Measurements from ENCODE around the gene SLC18A3.

SLC18A3 gene

GRCh38 chr10:49610114-49610457 is at the start of gene SLC18A3:
SLC18A3 (plus strand) TSS chr10:49610310; CDS start chr10:49610741, 431 bp downstream.
- DNase-seq (ENCODE audit: low read depth in 2 of 2, low spot score in 1 of 2): no peak

GRCh38 chr10:49560526-49560925 is 49.6 kb upstream of the SLC18A3 start:
- no peak for DNase-seq (ENCODE audit: low read depth in 2 of 2, low spot score in 1 of 2)

DNA sequence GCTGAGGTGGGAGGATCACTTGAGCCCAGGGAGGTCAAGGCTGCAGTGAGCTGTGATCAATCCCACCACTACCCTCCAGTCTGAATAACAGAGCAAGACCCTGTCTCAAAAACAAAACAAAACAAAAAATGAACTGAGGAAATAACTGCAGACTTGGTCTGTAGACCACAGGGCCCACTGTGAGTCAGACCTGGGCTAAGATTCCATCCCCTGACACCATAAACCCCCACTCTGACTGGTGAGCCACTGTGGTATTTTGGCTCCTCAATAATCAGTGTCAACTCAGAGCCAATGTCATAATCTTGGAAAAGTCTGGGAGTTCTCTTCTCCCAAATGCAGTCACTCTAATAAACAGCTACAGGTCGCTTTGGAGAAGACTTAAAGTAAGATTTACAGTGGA is 47.2 kb upstream of the SLC18A3 start:
- DNase-seq (ENCODE audit: low read depth in 2 of 2, low spot score in 1 of 2): no peak

DNA sequence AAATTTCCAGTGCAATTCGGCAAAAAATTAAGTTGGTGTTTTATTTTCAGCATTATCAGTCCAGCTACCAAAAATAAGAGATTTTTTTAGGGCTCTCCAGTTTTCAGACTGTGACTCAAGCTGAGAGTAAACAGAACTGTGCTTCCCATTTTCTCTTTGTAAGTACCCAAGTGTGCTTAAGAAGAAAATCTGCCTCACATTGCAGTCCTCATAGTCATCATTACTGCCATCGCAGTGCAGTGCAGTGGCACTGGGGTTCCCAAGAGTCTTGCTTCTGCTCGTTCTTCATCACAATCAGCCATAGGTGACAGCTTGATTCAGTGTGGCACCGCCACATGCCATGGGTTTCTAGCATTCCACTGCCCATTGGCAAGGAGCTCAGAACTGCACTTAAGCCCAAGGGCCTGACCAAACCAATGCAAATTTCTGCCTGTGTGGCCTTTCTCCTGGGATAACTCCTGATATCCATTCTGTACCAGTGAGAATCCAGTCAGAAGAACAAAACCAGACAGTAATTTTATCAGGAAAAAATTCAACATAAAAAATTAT is 45.6 kb upstream of the SLC18A3 start:
- DNase-seq (ENCODE audit: low read depth in 2 of 2, low spot score in 1 of 2): no peak

- no peak for DNase-seq (ENCODE audit: low read depth in 2 of 2, low spot score in 1 of 2)
These were observed 42.3 kb upstream of the SLC18A3 start for GRCh38 chr10:49567810-49568209.

GRCh38 chr10:49568235-49568634 is 41.9 kb upstream of the SLC18A3 start:
- DNase-seq (ENCODE audit: low read depth in 2 of 2, low spot score in 1 of 2): no peak

GRCh38 chr10:49569031-49569631 is 41.0 kb upstream of the SLC18A3 start:
- no peak for DNase-seq (ENCODE audit: low read depth in 2 of 2, low spot score in 1 of 2)

GRCh38 chr10:49571388-49571787 is 38.7 kb upstream of the SLC18A3 start:
- no peak for DNase-seq (ENCODE audit: low read depth in 2 of 2, low spot score in 1 of 2)

DNA sequence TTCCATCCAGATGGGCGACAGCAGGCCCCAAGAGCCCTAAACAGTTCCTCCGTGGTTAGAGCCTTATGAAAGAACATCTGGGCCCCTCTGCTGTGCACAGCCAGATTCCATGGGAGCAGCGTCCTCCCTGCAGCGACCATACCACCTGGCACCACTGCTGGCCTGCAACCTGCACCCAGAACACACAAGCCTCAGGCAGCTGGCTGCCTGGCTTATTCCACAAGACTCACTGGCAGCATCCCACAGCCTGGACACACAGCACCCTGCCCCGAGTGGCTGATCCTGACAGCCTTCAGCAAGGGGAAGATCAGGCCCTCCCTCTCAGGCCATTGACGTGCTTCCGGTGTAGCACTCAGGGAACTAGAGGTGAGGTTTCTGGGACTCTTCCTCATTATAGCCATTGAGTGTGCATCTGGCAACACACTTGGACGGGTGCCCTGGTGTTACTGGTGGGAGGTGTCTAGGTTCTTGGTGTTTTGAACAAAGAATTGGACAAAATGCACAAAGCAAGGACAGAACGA is 37.5 kb upstream of the SLC18A3 start:
- no peak for DNase-seq (ENCODE audit: low read depth in 2 of 2, low spot score in 1 of 2)

DNA sequence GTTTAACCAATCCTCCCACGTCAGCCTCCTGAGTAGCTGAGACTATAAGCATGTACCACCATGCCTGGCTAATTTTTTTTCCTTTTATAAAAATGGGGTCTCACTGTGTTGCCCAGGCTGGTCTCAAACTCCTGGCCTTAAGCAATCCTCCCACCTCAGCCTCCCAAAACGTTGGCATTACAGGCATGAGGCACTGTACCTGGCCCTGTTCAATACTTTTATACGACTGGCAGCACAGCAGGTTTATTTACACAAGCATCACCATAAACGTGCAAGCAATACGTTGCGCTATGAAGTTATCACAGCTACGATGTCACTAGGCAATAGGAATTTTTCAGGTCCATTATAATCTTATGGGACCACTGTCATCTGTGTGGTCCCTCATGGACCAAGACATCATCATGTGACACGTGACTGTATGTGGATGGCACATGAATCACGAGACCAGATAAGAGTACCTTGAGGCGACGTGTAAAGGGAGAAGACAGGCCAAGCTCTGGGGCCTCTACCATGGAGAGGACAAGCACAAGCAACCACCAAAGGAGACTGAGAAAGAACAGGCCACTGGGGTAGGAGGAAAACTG is 34.5 kb upstream of the SLC18A3 start:
- DNase-seq (ENCODE audit: low read depth in 2 of 2, low spot score in 1 of 2): no peak

DNA sequence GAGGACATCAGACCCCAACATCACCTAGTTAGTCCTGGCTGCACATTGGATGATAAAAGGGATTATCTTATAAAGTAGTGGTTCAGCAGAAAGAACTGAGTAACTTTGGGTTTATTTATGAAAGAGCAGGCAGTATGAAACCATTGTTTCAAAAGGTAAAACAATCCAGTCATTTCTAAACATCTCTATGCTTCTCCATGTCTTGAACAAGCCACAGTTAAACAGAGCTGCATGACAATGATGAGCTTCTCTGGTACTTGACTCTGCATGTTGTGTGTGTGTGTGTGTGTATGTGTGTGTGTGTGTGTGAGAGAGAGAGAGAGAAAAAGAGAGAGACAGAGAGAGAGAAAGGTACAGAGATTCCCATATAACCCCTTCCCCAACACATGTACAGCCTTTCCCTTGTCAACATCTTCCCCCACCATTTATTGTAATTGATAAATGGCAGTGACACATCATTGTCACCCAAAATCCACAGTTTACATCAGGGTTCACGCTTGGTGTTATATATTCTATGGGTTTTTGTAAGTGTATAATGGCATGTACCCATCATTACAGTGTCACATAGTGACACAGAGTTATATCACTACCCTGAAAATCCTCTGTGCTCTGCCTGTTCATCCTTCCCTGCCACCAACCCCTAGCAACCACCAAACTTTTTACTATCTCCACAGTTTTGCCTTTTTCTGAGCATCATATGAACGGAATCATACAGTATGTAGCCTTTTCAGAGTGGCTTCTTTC is 32.8 kb upstream of the SLC18A3 start:
- DNase-seq (ENCODE audit: low read depth in 2 of 2, low spot score in 1 of 2): no peak

- DNase-seq (ENCODE audit: low read depth in 2 of 2, low spot score in 1 of 2): no peak
These were observed 31.7 kb upstream of the SLC18A3 start for GRCh38 chr10:49578392-49578791.

GRCh38 chr10:49579621-49580020 is 30.5 kb upstream of the SLC18A3 start:
- DNase-seq (ENCODE audit: low read depth in 2 of 2, low spot score in 1 of 2): no peak

- no peak for DNase-seq (ENCODE audit: low read depth in 2 of 2, low spot score in 1 of 2)
These were observed 24.7 kb upstream of the SLC18A3 start for GRCh38 chr10:49585387-49585786.

DNA sequence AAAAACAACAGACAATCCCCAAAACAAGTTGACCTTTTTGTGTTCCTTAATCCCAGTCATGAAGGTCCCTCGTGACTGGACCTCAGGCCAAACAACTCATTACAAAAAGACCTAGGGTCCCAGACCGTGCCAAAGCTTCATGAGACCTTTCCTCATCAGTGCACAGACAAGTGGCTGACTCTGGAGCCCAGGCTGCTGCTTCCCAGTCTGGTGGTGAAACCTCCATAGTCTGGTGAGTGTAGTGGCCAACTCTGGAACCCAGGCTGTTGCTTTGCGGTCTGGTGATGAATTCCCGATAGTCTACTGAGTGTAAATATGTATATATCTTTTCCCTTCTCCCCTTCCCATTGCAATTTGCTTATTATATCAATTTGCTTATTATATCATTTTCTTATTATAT is 22.1 kb upstream of the SLC18A3 start:
- DNase-seq (ENCODE audit: low read depth in 2 of 2, low spot score in 1 of 2): no peak

DNA sequence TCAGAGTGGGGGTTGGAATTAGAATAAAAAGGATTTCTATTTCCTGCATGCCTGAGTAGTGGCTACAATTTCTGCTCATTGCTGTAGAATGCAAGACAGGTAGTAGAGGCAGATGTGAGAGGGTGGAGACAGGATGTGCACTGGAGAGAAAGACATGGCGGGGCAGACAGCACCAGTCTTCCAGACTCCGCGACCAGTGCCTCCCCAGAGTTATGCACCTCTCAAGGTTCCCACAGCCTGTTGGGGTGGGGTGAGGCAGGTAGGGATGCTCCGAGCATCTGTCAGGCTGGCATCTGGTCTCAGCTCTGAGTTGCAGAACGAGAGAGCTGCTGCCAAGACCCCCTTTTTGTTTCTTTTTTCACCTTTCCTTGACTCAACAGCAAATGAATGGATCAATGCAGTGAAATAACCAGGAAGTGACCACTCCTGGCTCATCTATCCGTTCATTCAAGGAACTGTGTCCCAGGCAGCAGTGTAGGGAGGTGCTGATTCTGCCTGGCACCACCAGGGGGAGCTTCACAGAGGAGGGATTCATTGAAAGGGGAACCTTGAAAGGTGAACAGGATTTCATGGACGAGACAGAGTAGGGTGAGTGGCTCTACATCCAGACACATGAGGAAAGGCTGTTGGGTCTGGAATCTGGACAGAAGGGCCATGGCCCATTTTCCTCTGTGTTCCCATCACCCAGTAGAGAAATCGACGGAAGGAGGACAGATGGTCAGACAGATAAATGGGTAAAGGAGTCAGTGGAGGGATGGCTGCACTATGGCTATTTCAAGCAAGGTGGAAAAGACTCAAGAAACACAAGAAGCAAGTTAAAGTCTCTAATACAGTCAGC is 17.2 kb upstream of the SLC18A3 start:
- DNase-seq (ENCODE audit: low read depth in 2 of 2, low spot score in 1 of 2): peak; percentile 12 to 15

GRCh38 chr10:49593564-49593875 is 16.6 kb upstream of the SLC18A3 start:
- DNase-seq (ENCODE audit: low read depth in 2 of 2, low spot score in 1 of 2): no peak

DNA sequence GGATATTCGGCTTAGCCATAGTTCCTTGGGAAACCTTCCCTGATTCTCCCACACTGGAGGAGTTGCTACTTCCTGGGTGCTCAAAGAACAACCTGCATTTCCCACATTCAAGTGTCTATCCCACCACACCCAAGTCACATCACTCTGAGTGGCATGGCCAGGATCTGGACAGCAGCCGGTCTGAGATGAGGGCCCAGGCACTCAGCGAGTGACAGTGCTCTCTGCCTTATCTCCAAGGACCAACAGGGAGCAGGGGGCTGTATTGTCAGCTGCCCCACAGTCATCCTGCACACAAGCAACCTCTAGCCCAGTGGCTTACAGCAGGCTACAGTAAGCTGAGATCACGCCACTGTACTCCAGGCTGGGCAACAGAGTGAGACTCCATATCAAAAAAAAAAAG is 16.1 kb upstream of the SLC18A3 start:
- DNase-seq (ENCODE audit: low read depth in 2 of 2, low spot score in 1 of 2): no peak

- DNase-seq (ENCODE audit: low read depth in 2 of 2, low spot score in 1 of 2): no peak
These were observed 15.5 kb upstream of the SLC18A3 start for GRCh38 chr10:49594594-49594993.

- DNase-seq (ENCODE audit: low read depth in 2 of 2, low spot score in 1 of 2): no peak
These were observed 15.0 kb upstream of the SLC18A3 start for GRCh38 chr10:49595003-49595712.
